Stimulated activated CD4-positive, alpha-beta T cell treated with anti-CD3 and anti-CD28 coated beads, TNF-alpha, amount 100 ng/mL, for 4 hours (primary cell): ENCODE results near the gene GABRR2.

Experiments
- DNase-seq, 3 experiments: peaks; one replicate each; pipeline ENCODE4 v3.0.0-alpha.2; 2020; ENCODE audit warnings: low read depth in 3 of 3

GABRR2 gene

DNA sequence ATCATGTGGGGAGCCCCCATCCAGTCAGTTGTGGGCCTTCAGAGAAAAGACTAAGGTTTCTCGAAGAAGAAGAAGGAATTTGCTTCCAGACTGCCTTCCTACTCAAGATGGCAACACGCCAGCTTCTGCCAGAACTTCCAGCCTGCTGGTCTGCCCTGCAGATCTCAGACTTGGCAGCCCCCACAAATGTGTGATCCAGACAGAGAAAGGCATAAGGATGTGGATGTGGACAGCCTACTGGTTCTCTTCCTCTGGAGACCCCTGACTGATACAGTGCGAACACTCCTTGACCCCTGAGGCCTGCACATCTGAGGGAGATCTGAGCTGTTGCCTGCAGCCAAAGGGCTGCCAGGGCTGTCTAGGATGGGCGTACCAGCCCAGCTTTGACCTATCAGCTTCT, 106.5 kb downstream of the GABRR2 start:
- DNase-seq = no peak
